Liver (tissue), 3 donors: Measurements from ENCODE around the gene THY1.

Source experiments
- CTCF ChIP-seq: fragments of 150-350 bp; IDR thresholded peaks from 2 replicates; pipeline ENCODE4 v1.5.1; 2017; ENCODE audit warnings: improper control_type of control experiment, low read depth, low read length; ENCODE audit not compliant: missing input control
- FOXA1 ChIP-seq: IDR thresholded peaks from 2 replicates; pipeline ENCODE4 v1.6.1; 2016; ENCODE audit warnings: antibody characterized with exemption
- HNF4G ChIP-seq: IDR thresholded peaks from 2 replicates; pipeline ENCODE4 v1.6.1; 2016; ENCODE audit warnings: antibody characterized with exemption
- RXRA ChIP-seq, 2 donors: IDR thresholded peaks; 2 replicates each; pipeline ENCODE4 v1.6.1; 2017 to 2018; ENCODE audit warnings: antibody characterized with exemption in 2 of 2, mild to moderate bottlenecking in 1 of 2
- YY1 ChIP-seq: IDR thresholded peaks from 2 replicates; pipeline ENCODE4 v1.6.1; 2016; ENCODE audit warnings: antibody characterized with exemption, mild to moderate bottlenecking
- TF ChIP-seq, protein P1 (sequence below): IDR thresholded peaks from 2 replicates; pipeline ENCODE4 v1.6.1; 2016; ENCODE audit warnings: antibody characterized with exemption
- donor health status: healthy.
- donor health status: healthy.

DNA sequence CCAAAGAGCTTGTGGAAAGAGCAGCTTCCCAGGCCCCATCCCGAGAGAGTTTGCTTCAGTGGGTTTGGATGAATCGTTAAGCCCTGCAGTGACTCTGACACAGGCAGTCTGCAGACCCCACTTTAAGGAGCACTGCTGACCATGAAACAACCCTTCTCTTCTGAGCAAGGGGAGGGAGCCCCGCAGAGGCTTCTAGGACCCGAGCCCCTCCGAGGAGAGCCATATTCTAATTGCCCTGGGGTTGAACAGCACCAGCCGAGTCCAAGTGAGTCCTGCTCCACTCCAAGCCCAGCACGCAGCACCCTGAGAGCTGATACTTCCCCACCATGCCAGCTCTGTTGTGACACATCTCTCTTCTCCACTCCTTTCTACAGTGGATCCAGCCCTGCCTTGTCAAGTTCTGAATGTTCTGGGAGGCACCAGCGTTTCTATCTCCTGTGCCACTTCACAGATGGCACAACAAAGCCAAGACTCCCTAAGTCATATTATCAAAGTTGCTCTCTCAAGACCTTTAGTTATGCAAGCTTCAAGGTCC is 51.8 kb downstream of the THY1 start:
- no peak for TF ChIP-seq CTCF
- no peak for TF ChIP-seq HNF4G
- TF ChIP-seq YY1: no peak
- no peak for TF ChIP-seq RXRA (IDR thresholded peaks at IDR 0.05)
- TF ChIP-seq FOXA1: no peak
- TF ChIP-seq, protein P1, sequence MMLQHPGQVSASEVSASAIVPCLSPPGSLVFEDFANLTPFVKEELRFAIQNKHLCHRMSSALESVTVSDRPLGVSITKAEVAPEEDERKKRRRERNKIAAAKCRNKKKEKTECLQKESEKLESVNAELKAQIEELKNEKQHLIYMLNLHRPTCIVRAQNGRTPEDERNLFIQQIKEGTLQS: no peak
